ENCODE data around the gene HM13. TPM values are rescaled to one million over a fixed set of nuclear protein-coding genes. Genes with fewer than 3 reads are reported as not detected.

HM13 gene
- total RNA-seq, 1 experiment from 2014 or later, result 103 TPM

DNA sequence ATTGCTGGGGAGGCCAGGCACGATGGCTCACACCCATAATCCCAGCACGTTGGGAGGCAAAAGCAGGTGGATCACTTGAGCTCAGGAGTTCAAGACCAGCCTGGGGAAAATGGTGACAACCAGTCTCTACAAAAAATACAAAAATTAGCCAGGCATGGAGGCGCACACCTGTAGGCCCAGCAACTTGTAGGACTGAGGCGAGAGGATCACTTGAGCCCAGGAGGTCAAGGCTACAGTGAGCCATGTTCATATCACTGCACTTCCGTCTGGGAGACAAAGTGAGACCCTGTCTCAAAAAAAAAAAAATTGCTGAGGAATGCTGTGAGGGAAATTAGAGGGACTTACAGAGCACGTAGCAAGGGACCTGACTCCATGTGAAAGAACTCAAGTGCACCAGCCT, 50.0 kb downstream of the HM13 start:
- peaks cover 36% of the 10 kb centered on the region for H3K4me1 Mint-ChIP-seq
- no peaks in the 10 kb centered on the region for H3K9me3 Mint-ChIP-seq
- DNase-seq (ENCODE audit: low spot score) (no peak), ATAC-seq (no peak)
- no peak overlapping the region for H3K4me3 Mint-ChIP-seq
- ChIA-PET POLR2A (no interaction called here), CTCF (interaction anchor here (11.9 to 14.0 kb wide), 2 partner anchors 9 to 45 kb away, joined by 321 to 850 read pairs; partner anchors contain the start of gene ID1)
- peak overlapping the region; percentile 49 for H3K27ac Mint-ChIP-seq
- no peak for TF ChIP-seq MXD4 (CRISPR knock-in tag; IDR thresholded peaks at IDR 0.05; ENCODE audit: borderline replicate concordance)
- no peak for TF ChIP-seq TCF7 (CRISPR knock-in tag; IDR thresholded peaks at IDR 0.05; ENCODE audit: low read depth)
- no peak for TF ChIP-seq TEAD4 (CRISPR knock-in tag; IDR thresholded peaks at IDR 0.05)
- TF ChIP-seq ZNF317 (CRISPR knock-in tag; IDR thresholded peaks at IDR 0.05; ENCODE audit: borderline replicate concordance, low read depth), result no peak
- TF ChIP-seq FOXJ3 (CRISPR knock-in tag; IDR thresholded peaks at IDR 0.05; ENCODE audit: borderline replicate concordance), result no peak
- TF ChIP-seq FOXK1 (CRISPR knock-in tag; IDR thresholded peaks at IDR 0.05), result no peak
- TF ChIP-seq NFE2L1 (CRISPR knock-in tag; IDR thresholded peaks at IDR 0.05), result no peak
- TF ChIP-seq, protein P1, sequence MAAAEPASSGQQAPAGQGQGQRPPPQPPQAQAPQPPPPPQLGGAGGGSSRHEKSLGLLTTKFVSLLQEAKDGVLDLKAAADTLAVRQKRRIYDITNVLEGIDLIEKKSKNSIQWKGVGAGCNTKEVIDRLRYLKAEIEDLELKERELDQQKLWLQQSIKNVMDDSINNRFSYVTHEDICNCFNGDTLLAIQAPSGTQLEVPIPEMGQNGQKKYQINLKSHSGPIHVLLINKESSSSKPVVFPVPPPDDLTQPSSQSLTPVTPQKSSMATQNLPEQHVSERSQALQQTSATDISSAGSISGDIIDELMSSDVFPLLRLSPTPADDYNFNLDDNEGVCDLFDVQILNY (CRISPR knock-in tag; IDR thresholded peaks at IDR 0.05), result no peak
- TF ChIP-seq, protein P2, sequence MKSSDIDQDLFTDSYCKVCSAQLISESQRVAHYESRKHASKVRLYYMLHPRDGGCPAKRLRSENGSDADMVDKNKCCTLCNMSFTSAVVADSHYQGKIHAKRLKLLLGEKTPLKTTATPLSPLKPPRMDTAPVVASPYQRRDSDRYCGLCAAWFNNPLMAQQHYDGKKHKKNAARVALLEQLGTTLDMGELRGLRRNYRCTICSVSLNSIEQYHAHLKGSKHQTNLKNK (CRISPR knock-in tag; IDR thresholded peaks at IDR 0.05), result no peak
- TF ChIP-seq, protein P3, sequence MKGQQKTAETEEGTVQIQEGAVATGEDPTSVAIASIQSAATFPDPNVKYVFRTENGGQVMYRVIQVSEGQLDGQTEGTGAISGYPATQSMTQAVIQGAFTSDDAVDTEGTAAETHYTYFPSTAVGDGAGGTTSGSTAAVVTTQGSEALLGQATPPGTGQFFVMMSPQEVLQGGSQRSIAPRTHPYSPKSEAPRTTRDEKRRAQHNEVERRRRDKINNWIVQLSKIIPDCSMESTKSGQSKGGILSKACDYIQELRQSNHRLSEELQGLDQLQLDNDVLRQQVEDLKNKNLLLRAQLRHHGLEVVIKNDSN (CRISPR knock-in tag; IDR thresholded peaks at IDR 0.05), result no peak
- TF ChIP-seq GRHL2 (CRISPR knock-in tag; IDR thresholded peaks at IDR 0.05; ENCODE audit: insufficient replicate concordance, severe bottlenecking), result no peak
- TF ChIP-seq ZNF396 (CRISPR knock-in tag; IDR thresholded peaks at IDR 0.05; ENCODE audit: borderline replicate concordance), result no peak
- TF ChIP-seq PRRX2 (CRISPR knock-in tag; IDR thresholded peaks at IDR 0.05), result no peak
- TF ChIP-seq, protein P4, sequence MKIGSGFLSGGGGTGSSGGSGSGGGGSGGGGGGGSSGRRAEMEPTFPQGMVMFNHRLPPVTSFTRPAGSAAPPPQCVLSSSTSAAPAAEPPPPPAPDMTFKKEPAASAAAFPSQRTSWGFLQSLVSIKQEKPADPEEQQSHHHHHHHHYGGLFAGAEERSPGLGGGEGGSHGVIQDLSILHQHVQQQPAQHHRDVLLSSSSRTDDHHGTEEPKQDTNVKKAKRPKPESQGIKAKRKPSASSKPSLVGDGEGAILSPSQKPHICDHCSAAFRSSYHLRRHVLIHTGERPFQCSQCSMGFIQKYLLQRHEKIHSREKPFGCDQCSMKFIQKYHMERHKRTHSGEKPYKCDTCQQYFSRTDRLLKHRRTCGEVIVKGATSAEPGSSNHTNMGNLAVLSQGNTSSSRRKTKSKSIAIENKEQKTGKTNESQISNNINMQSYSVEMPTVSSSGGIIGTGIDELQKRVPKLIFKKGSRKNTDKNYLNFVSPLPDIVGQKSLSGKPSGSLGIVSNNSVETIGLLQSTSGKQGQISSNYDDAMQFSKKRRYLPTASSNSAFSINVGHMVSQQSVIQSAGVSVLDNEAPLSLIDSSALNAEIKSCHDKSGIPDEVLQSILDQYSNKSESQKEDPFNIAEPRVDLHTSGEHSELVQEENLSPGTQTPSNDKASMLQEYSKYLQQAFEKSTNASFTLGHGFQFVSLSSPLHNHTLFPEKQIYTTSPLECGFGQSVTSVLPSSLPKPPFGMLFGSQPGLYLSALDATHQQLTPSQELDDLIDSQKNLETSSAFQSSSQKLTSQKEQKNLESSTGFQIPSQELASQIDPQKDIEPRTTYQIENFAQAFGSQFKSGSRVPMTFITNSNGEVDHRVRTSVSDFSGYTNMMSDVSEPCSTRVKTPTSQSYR (CRISPR knock-in tag; IDR thresholded peaks at IDR 0.05), result no peak
- TF ChIP-seq, protein P5, sequence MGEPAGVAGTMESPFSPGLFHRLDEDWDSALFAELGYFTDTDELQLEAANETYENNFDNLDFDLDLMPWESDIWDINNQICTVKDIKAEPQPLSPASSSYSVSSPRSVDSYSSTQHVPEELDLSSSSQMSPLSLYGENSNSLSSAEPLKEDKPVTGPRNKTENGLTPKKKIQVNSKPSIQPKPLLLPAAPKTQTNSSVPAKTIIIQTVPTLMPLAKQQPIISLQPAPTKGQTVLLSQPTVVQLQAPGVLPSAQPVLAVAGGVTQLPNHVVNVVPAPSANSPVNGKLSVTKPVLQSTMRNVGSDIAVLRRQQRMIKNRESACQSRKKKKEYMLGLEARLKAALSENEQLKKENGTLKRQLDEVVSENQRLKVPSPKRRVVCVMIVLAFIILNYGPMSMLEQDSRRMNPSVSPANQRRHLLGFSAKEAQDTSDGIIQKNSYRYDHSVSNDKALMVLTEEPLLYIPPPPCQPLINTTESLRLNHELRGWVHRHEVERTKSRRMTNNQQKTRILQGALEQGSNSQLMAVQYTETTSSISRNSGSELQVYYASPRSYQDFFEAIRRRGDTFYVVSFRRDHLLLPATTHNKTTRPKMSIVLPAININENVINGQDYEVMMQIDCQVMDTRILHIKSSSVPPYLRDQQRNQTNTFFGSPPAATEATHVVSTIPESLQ (CRISPR knock-in tag; IDR thresholded peaks at IDR 0.05), result no peak
- H3K36me3 Mint-ChIP-seq, result peaks cover 46% of the 10 kb centered on the region
- H3K27me3 Mint-ChIP-seq (ENCODE audit: low read depth), result no peaks in the 10 kb centered on the region

DNA sequence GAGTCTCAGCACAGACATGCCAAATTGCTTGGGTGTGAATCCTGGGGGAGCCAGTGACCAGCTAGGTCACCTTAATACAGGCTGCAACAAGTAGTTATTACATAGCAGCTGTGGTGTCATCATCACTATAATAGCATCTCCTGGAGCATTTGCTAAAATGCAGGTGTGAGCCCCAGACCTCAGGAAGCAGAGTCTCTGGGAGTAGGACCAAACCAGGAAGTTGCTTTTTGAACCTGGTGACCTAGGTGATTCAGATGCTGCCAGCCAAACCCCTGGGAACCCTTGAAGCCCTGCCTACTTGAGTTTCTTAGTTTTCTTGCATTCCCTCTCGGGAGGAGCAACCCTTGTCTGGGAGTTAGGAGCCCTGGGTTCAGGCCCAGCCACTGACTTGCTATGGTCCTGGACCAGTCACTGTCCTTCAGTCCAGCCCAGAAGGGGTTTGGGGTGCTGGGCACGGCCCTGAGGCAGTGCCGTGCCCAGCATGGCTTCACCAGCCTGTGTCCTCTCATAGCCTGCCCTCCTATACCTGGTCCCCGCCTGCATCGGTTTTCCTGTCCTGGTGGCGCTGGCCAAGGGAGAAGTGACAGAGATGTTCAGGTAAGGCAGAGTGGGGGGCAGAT, 51.6 kb downstream of the HM13 start:
- no peak overlapping the region for H3K4me3 Mint-ChIP-seq
- ChIA-PET CTCF (interaction anchor here (0.6 to 15.0 kb wide), 6 partner anchors 7 to 96 kb away, joined by 3 to 927 read pairs (median 35); partner anchors contain the start of gene ID1), POLR2A (interaction anchor here (0.7 kb wide), 1 partner anchor 39 kb away, joined by 4 read pairs; the partner anchor contains the start of gene ID1)
- H3K27me3 Mint-ChIP-seq (ENCODE audit: low read depth), result no peaks in the 10 kb centered on the region
- H3K4me1 Mint-ChIP-seq, result peaks cover 32% of the 10 kb centered on the region
- H3K27ac Mint-ChIP-seq, result no peak overlapping the region
- no peak for DNase-seq (ENCODE audit: low spot score)
- peaks cover 36% of the 10 kb centered on the region for H3K36me3 Mint-ChIP-seq
- no peak for ATAC-seq
- no peaks in the 10 kb centered on the region for H3K9me3 Mint-ChIP-seq
- TF ChIP-seq, protein P6, sequence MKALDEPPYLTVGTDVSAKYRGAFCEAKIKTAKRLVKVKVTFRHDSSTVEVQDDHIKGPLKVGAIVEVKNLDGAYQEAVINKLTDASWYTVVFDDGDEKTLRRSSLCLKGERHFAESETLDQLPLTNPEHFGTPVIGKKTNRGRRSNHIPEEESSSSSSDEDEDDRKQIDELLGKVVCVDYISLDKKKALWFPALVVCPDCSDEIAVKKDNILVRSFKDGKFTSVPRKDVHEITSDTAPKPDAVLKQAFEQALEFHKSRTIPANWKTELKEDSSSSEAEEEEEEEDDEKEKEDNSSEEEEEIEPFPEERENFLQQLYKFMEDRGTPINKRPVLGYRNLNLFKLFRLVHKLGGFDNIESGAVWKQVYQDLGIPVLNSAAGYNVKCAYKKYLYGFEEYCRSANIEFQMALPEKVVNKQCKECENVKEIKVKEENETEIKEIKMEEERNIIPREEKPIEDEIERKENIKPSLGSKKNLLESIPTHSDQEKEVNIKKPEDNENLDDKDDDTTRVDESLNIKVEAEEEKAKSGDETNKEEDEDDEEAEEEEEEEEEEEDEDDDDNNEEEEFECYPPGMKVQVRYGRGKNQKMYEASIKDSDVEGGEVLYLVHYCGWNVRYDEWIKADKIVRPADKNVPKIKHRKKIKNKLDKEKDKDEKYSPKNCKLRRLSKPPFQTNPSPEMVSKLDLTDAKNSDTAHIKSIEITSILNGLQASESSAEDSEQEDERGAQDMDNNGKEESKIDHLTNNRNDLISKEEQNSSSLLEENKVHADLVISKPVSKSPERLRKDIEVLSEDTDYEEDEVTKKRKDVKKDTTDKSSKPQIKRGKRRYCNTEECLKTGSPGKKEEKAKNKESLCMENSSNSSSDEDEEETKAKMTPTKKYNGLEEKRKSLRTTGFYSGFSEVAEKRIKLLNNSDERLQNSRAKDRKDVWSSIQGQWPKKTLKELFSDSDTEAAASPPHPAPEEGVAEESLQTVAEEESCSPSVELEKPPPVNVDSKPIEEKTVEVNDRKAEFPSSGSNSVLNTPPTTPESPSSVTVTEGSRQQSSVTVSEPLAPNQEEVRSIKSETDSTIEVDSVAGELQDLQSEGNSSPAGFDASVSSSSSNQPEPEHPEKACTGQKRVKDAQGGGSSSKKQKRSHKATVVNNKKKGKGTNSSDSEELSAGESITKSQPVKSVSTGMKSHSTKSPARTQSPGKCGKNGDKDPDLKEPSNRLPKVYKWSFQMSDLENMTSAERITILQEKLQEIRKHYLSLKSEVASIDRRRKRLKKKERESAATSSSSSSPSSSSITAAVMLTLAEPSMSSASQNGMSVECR (CRISPR knock-in tag; IDR thresholded peaks at IDR 0.05; ENCODE audit: borderline replicate concordance), result no peak
- no peak for TF ChIP-seq ZNF232 (CRISPR knock-in tag; IDR thresholded peaks at IDR 0.05)
- TF ChIP-seq, protein P7, sequence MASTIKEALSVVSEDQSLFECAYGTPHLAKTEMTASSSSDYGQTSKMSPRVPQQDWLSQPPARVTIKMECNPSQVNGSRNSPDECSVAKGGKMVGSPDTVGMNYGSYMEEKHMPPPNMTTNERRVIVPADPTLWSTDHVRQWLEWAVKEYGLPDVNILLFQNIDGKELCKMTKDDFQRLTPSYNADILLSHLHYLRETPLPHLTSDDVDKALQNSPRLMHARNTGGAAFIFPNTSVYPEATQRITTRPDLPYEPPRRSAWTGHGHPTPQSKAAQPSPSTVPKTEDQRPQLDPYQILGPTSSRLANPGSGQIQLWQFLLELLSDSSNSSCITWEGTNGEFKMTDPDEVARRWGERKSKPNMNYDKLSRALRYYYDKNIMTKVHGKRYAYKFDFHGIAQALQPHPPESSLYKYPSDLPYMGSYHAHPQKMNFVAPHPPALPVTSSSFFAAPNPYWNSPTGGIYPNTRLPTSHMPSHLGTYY (CRISPR knock-in tag; IDR thresholded peaks at IDR 0.05), result no peak
- TF ChIP-seq, protein P8, sequence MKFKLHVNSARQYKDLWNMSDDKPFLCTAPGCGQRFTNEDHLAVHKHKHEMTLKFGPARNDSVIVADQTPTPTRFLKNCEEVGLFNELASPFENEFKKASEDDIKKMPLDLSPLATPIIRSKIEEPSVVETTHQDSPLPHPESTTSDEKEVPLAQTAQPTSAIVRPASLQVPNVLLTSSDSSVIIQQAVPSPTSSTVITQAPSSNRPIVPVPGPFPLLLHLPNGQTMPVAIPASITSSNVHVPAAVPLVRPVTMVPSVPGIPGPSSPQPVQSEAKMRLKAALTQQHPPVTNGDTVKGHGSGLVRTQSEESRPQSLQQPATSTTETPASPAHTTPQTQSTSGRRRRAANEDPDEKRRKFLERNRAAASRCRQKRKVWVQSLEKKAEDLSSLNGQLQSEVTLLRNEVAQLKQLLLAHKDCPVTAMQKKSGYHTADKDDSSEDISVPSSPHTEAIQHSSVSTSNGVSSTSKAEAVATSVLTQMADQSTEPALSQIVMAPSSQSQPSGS (CRISPR knock-in tag; IDR thresholded peaks at IDR 0.05; ENCODE audit: borderline replicate concordance, low read depth), result no peak
- no peak for TF ChIP-seq NFE2L1 (CRISPR knock-in tag; IDR thresholded peaks at IDR 0.05)
- no peak for TF ChIP-seq SMAD3 (CRISPR knock-in tag; IDR thresholded peaks at IDR 0.05; ENCODE audit: borderline replicate concordance)

All from WTC11 (cell line).